Stimulated activated CD4-positive, alpha-beta T cell treated with anti-CD3 and anti-CD28 coated beads, TNF-alpha, amount 100 ng/mL, for 1 hour (primary cell): ENCODE data around the gene DLG2.
"Not testable (repeated sequence)": the region's sequence is repeated elsewhere in the genome, so short reads cannot be mapped to it uniquely, and the experiment has no call there.

ENCODE experiments used
- DNase-seq, 3 donors: peaks; one replicate each; pipeline ENCODE4 v3.0.0-alpha.2; 2020; ENCODE audit warnings: low read depth in 3 of 3, low spot score in 1 of 3

Gene DLG2

GRCh38 chr11:84408946-84409411, 1218.2 kb downstream of the DLG2 start:
- DNase-seq, result no peak

DNA sequence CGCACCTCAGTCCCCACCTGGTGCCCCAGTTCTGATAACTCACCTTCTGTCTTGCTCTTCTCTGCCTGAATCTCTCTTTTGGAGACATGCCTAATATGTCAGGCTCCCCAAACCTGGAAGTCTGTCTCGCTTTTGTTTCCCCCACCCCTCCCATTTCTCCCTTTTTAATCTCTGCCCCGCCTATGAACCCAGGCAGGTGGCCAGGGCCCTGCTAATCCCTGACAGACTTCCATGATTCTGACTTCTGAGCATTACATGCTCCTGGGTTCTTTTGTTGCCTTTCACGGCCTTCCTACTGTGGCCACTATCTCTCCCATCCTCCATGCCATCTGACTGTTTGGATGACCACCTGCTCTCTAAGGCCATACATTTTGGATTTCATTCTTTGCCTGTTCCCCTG, 1220.1 kb downstream of the DLG2 start:
- DNase-seq, result no peak

GRCh38 chr11:84398017-84398626, 1229.0 kb downstream of the DLG2 start:
- no peak for DNase-seq

DNA sequence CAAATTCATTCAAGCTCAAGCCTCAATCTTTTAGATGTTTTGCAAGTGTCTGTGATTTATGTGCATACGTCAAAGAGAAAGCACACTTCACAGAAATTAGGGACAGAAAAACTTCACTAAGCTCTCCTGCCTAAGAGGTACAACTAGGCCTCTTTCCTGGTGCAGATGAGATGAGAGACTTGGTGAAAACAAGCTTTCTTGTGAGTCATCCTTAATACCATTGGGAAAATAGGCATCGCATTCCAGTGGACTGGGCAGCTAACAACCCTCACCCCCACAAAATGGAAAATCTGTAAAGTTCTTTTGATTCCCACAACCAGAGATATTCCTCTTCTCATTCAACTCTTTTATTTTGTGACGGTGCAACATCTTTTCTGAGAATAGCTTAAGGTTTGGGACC, 1230.6 kb downstream of the DLG2 start:
- DNase-seq, result no peak

DNA sequence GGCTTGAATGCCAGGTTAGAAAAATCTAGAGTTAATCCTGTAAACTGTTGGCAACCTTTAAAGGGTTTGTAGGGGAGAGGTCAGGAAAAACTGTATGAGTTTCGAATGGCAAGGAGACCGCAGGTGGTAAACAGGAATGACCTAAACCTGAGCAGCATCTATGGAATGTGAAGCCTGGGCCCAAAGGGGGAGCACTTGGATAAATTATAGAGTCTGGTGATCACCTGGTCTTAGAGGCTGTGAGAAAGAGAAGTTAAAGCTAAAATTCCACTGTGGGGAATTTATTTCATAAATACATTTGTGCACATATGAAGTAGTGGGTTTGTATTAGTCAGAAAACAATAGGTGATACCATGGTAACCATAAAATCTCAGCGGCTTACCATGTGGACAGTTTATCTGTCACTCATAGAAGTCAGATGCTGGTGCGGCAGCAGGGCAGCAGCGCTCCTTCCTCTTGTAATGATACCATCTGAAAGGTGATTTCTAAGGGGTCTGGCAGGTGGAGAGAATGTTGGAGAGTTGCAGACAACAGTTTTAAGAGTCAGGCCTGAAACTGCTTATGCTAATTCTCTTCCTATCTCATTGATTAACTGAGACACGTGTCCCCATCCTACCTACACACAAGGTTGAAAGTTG, 1236.6 kb downstream of the DLG2 start:
- DNase-seq, result no peak

GRCh38 chr11:84389696-84390095, 1237.4 kb downstream of the DLG2 start:
- DNase-seq, result no peak

GRCh38 chr11:84384731-84385130, 1242.4 kb downstream of the DLG2 start:
- DNase-seq, result no peak

GRCh38 chr11:84383576-84383975, 1243.6 kb downstream of the DLG2 start:
- no peak for DNase-seq

- no peak for DNase-seq
Observed at GRCh38 chr11:84381666-84382065, 1245.5 kb downstream of the DLG2 start.

DNA sequence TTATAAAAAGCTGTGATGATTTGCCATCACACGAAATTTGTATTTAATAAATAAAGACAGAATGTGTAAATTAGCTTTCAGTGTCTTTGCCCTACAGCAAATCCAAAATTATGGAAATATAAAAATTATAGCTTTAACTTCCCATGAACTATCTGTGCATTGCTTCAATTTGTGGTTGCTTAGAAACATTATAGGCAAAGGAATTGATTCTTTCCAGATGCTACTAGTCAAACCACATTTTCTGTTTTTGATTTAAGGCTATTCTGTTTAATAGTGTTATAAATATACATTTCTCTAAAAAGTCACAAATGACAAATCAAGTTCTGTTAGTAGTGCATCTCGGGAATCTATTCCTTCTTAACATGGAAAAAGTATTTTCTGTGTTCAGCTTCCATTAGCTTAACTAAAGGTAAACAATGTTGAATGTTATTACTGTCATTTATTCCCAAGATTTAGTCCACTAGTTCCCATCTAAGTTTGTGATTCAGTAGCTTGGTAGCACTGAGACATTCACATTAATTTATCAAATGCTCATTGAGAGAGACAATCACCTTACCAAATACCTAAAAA, 1254.7 kb downstream of the DLG2 start:
- no peak for DNase-seq

DNA sequence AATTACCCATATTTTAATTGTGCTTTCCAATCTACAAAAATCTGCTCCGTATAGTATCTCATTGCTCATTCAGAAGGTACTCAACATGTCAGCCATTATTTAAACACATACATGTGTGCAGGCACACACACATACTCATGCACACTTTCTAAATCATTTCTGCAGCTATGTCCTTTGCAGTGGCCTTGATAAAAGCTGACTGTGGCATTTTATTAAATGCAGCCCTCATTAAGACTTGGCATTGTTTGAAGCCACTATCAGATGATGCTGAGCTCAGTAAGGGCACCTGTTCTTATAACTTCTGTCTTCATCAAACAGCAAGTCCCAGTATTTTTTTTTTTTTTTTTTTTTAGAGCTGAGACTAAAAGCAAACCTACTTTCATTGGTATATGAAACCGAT, 1269.1 kb downstream of the DLG2 start:
- DNase-seq, result no peak

GRCh38 chr11:84355911-84356310, 1271.2 kb downstream of the DLG2 start:
- no peak for DNase-seq

DNA sequence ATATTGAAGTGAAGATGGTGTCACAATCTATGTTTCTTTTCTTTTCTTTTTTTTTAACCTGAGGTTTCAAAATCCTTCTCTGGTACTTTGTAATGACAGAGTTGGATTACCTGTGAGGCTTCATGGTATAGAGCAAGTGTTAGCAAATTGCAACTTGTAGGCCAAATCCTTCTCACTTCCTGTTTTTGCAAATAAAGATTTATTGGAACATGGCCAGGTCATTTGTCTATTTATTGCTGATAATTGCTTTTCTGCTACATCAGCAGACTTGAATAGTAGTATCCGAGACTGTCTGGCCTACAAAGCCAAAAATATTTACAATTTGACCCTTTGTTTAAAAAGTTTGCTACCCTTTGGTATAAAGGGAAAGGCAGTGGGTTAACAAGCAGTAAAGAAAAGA, 1281.5 kb downstream of the DLG2 start:
- no peak for DNase-seq

GRCh38 chr11:84345027-84345426, 1282.1 kb downstream of the DLG2 start:
- DNase-seq, result no peak

GRCh38 chr11:84339796-84340195, 1287.3 kb downstream of the DLG2 start:
- no peak for DNase-seq

DNA sequence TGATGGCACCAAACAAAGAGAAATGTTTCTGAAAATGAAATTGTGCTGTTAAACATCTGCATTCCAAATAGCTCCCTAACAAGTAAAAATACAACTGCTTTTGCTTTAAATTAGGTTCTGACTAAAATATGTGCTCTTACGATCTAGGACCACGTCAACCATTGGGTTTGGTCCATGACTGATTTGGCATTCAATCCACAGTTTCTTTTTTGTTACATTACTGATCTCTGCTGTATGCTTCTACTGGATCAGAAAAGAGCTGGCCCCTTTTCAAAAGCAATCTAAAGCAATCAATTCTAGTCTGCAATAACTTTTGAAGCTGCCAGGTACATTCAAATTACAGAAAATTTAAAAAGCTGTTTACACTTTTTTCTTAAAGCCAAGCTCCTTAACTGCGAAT, 1293.9 kb downstream of the DLG2 start:
- DNase-seq, result no peak

GRCh38 chr11:84322211-84322610, 1304.9 kb downstream of the DLG2 start:
- DNase-seq, result no peak

DNA sequence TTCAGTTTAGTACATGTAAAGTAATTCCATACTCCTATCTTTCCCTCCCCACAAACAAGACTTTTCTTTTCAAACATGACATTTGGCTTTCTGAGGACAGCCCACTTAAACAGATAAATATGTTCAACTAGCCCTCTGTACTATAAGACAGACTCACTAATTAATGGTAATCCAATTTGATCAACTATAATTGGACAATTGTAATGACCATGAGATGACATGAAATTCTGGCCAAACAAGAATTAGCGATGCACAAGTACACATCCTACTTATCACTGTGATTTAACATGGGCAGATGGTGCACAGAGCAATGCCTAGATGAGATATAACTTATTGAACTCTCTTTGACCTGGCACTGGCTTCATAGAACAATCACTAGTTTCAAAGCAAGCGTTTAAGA, 1307.3 kb downstream of the DLG2 start:
- DNase-seq, result no peak

DNA sequence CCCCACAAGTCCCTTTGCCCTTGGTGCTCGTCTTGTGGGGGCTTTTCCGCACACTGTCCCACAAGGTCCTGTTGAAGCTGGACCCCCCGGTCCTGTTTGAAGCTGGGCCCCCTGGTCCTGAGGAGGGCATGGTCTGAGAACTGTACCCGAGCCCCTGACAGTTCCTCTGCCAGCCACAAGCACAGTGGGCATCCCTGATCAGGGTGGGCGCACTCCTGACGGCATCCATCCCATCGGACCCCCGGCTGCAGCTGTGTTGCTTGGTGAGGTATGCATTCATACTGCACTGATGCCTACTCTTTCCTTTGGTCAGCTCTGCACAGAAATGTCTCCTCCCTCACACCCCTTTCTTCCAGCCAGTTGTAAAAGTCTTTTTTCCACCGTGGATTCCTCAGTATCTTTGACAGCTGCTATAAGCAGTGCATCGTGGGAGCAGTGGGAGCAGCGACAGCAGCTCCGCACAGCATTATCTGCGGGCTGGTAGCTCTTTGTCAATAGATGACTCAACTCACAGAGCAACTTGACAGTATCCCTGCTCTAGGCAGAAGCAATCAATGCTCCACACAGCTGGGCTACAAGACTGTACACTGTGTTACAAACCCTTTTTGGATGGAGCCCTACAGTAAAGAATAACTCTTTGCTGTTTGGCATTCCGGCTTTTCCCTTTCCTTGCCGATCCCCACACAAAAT, 1310.1 kb downstream of the DLG2 start:
- no peak for DNase-seq

DNA sequence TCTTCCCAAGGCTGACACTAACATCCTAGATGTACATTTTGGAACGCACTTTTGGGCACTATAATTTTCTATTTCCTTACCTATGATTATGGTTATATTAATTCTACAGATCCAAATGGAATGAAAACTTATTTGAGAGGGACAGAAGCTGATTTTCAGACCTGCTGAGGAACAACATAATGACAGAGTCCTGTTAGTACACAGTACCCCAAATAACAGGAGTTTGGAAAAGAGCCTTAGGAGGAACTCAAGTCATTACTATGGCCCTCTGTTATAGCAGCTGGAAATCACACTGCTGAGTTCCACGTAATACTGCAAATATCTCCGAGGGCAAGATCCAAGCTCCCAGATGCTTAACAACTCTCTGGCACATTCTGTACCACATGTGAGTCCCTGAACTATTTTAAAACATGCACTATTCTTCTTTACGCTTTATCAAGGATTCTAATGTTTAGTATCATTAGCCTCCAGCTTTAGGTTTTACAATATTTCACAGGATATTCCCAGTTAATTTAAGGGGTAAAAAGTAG, 1313.2 kb downstream of the DLG2 start:
- DNase-seq, result no peak

DNA sequence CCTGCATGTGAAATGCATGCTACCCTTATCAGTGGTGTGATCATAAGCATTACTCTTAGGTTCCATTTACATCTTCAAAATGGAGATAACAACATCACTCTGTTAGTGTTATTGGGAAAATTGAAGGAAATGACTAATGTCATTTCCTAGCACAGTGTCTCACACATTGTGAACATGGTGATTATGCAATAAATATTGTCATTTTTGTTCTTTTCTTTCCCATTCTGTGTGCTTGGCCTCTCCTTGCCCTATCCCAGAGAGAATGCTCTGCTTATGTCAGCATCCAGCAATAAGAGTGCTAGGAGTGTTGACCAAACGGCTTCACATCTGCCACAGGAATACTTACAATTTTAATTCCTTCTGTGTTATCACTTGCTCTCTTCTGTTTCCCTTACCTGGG, 1316.9 kb downstream of the DLG2 start:
- no peak for DNase-seq

DNA sequence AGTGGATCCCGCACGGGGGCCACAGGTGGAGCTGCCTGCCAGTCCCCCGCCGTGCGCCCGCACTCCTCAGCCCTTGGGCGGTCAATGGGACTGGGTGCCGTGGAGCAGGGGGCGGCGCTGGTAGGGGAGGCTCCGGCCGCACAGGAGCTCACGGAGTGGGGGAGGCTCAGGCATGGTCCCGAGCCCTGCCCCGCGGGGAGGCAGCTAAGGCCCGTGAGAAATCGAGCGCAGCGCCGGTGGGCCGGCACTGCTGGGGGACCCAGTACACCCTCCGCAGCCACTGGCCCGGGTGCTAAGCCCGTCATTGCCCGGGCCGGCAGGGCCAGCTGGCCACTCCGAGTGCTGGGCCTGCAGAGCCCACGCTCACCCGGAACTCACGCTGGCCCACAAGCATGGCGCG, 1318.7 kb downstream of the DLG2 start:
- DNase-seq, result not testable (repeated sequence)
